Measurements from ENCODE around the gene C16orf78. TPM values are rescaled to one million over a fixed set of nuclear protein-coding genes. Genes with fewer than 3 reads are reported as not detected.

Gene C16orf78
- polyA plus RNA-seq, 1 donor from 2014 or later = not detected

GRCh38 chr16:49349446-49350168 is 24.0 kb upstream of the C16orf78 start:
- H3K27me3 ChIP-seq (ENCODE audit: insufficient read depth, low read depth, low read length) = peaks cover 34% of the 10 kb centered on the region
- no peaks in the 10 kb centered on the region for H4K20me1 ChIP-seq (ENCODE audit: insufficient read depth)
- H2AFZ ChIP-seq (ENCODE audit: low read depth, low read length) = no peak overlapping the region
- H3K27ac ChIP-seq (ENCODE audit: low read length) = no peak overlapping the region
- TF ChIP-seq EP300 (conservative IDR thresholded peaks at IDR 0.05; ENCODE audit: poor library complexity, severe bottlenecking) (no peak), EZH2 (IDR thresholded peaks at IDR 0.05; ENCODE audit: borderline replicate concordance, insufficient read depth, low read length, poor library complexity, severe bottlenecking) (no peak), POLR2AphosphoS5 (IDR thresholded peaks at IDR 0.05) (no peak), SMC3 (conservative IDR thresholded peaks at IDR 0.05; ENCODE audit: poor library complexity) (no peak), TAF1 (IDR thresholded peaks at IDR 0.05; ENCODE audit: low read depth) (no peak), CTCF (IDR thresholded peaks at IDR 0.05; ENCODE audit: poor library complexity, severe bottlenecking) (no peak), REST (IDR thresholded peaks at IDR 0.05; ENCODE audit: borderline replicate concordance) (no peak), MXI1 (conservative IDR thresholded peaks at IDR 0.05; ENCODE audit: poor library complexity, severe bottlenecking) (no peak), RAD21 (conservative IDR thresholded peaks at IDR 0.05) (no peak)
- H3K9me3 ChIP-seq (ENCODE audit: low read length) = no peaks in the 10 kb centered on the region
- H3K9ac ChIP-seq (ENCODE audit: low read length) = no peak overlapping the region
- H3K79me2 ChIP-seq (replicated peaks; ENCODE audit: insufficient read depth, low read length) = no peaks in the 10 kb centered on the region
- H3K4me2 ChIP-seq (ENCODE audit: low read length) = no peak overlapping the region
- H3F3A ChIP-seq (ENCODE audit: insufficient read depth, low read length, poor library complexity, severe bottlenecking) = no peaks in the 10 kb centered on the region
- no peak overlapping the region for H3K4me3 ChIP-seq (ENCODE audit: low read length)
- H3K9me2 ChIP-seq (ENCODE audit: insufficient read depth, low read length) = no peaks in the 10 kb centered on the region
- no peaks in the 10 kb centered on the region for H3K36me3 ChIP-seq (ENCODE audit: insufficient read depth, low read length)

GRCh38 chr16:49350265-49351095 is 23.1 kb upstream of the C16orf78 start:
- no peaks in the 10 kb centered on the region for H3K9me3 ChIP-seq (ENCODE audit: low read length)
- no peaks in the 10 kb centered on the region for H3K79me2 ChIP-seq (replicated peaks; ENCODE audit: insufficient read depth, low read length)
- no peaks in the 10 kb centered on the region for H3K36me3 ChIP-seq (ENCODE audit: insufficient read depth, low read length)
- H3K4me2 ChIP-seq (ENCODE audit: low read length) = no peak overlapping the region
- no peaks in the 10 kb centered on the region for H4K20me1 ChIP-seq (ENCODE audit: insufficient read depth)
- peaks cover 26% of the 10 kb centered on the region for H3K27me3 ChIP-seq (ENCODE audit: insufficient read depth, low read depth, low read length)
- no peaks in the 10 kb centered on the region for H3K9me2 ChIP-seq (ENCODE audit: insufficient read depth, low read length)
- H3F3A ChIP-seq (ENCODE audit: insufficient read depth, low read length, poor library complexity, severe bottlenecking) = no peaks in the 10 kb centered on the region
- H2AFZ ChIP-seq (ENCODE audit: low read depth, low read length) = no peak overlapping the region
- H3K27ac ChIP-seq (ENCODE audit: low read length) = no peak overlapping the region
- no peak for TF ChIP-seq MXI1 (conservative IDR thresholded peaks at IDR 0.05; ENCODE audit: poor library complexity, severe bottlenecking)
- no peak for TF ChIP-seq REST (IDR thresholded peaks at IDR 0.05; ENCODE audit: borderline replicate concordance)
- TF ChIP-seq SMC3 (conservative IDR thresholded peaks at IDR 0.05; ENCODE audit: poor library complexity) = peak; percentile 99
- no peak for TF ChIP-seq EP300 (conservative IDR thresholded peaks at IDR 0.05; ENCODE audit: poor library complexity, severe bottlenecking)
- TF ChIP-seq RAD21 (conservative IDR thresholded peaks at IDR 0.05) = peak; percentile 97
- no peak for TF ChIP-seq POLR2AphosphoS5 (IDR thresholded peaks at IDR 0.05)
- TF ChIP-seq CTCF (IDR thresholded peaks at IDR 0.05; ENCODE audit: poor library complexity, severe bottlenecking) = peak; percentile 96
- no peak for TF ChIP-seq EZH2 (IDR thresholded peaks at IDR 0.05; ENCODE audit: borderline replicate concordance, insufficient read depth, low read length, poor library complexity, severe bottlenecking)
- no peak for TF ChIP-seq TAF1 (IDR thresholded peaks at IDR 0.05; ENCODE audit: low read depth)
- no peak overlapping the region for H3K9ac ChIP-seq (ENCODE audit: low read length)
- H3K4me3 ChIP-seq (ENCODE audit: low read length) = no peak overlapping the region

All from neural cell (in vitro differentiated cells).